Activated naive CD8-positive, alpha-beta T cell treated with anti-CD3 and anti-CD28 coated beads for 36 hours (primary cell): ENCODE data around the gene USP28. TPM values are rescaled to one million over a fixed set of nuclear protein-coding genes. Genes with fewer than 3 reads are reported as not detected.
A peak's percentile ranks its signal among the peaks of the same experiment; 100 is the strongest.

Source experiments
- DNase-seq: peaks from one replicate; pipeline ENCODE4 v3.0.0; 2021
- H3K27ac Mint-ChIP-seq: one replicate; pipeline ENCODE4 v1.8.0; 2022; ENCODE audit warnings: mild to moderate bottlenecking, moderate library complexity, mixed read lengths
- H3K27me3 Mint-ChIP-seq: one replicate; pipeline ENCODE4 v1.8.0; 2022; ENCODE audit warnings: mild to moderate bottlenecking, mixed read lengths
- H3K36me3 Mint-ChIP-seq: one replicate; pipeline ENCODE4 v1.8.0; 2021; ENCODE audit warnings: mild to moderate bottlenecking, mixed read lengths
- H3K4me1 Mint-ChIP-seq: one replicate; pipeline ENCODE4 v1.8.0; 2021; ENCODE audit warnings: mixed read lengths
- H3K4me3 Mint-ChIP-seq: one replicate; pipeline ENCODE4 v1.8.0; 2022; ENCODE audit warnings: mild to moderate bottlenecking, moderate library complexity, mixed read lengths
- H3K9me3 Mint-ChIP-seq: one replicate; pipeline ENCODE4 v1.8.0; 2022; ENCODE audit warnings: mixed read lengths
- total RNA-seq, 2 experiments: library from RNA; stranded (reverse); gene quantifications; one replicate each; pipeline ENCODE4 v1.2.3, GENCODE V29; 2021

Gene USP28
- total RNA-seq, 2 experiments from 2014 or later, result 26.2 to 27.2 TPM

DNA sequence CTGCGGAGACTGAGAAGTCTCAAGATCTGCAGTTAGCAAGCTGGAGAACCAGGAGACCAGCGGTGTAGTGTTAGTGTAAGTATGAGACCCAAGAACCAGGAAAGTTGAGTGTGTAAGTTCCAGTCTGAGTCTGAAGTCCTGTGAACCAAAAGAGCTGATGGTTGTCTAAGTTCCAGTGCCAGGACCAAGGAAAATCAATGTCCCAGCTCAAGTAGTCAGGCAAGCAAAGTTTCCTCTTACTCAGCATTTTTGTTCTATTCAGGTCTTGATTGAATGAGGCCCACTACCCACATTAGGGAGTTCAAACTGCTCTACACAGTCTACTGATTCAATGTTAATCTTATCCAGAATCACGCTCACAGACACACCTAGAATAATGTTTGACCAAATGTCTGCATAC is 11.0 kb downstream of the USP28 start:
- Mint-ChIP-seq H3K4me1 (peaks cover 17% of the 10 kb centered on the region), H3K27ac (no peak overlapping the region), H3K36me3 (peaks cover 13% of the 10 kb centered on the region), H3K27me3 (no peaks in the 10 kb centered on the region), H3K4me3 (no peak overlapping the region), H3K9me3 (no peaks in the 10 kb centered on the region)
- no peak for DNase-seq

DNA sequence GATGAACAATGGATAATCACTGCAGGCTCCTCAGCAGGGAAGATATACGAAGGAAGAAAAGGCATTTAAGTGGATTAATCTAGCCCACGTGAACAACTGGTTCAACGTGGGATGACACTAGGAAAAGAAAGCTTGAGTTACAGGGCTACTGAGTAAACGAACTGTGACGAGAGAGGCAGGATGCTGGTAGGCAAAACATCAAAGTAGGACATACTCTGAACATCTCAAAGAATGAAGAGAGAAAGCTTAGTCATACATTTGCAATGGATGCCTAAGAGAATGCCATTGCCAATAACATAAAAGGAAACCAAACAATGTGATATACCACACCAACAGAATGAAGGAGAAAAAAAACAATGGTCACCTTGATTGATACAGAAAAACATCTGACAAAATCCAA is 12.9 kb downstream of the USP28 start:
- Mint-ChIP-seq H3K27me3 (no peaks in the 10 kb centered on the region), H3K36me3 (peaks cover 13% of the 10 kb centered on the region), H3K4me3 (no peak overlapping the region)

DNA sequence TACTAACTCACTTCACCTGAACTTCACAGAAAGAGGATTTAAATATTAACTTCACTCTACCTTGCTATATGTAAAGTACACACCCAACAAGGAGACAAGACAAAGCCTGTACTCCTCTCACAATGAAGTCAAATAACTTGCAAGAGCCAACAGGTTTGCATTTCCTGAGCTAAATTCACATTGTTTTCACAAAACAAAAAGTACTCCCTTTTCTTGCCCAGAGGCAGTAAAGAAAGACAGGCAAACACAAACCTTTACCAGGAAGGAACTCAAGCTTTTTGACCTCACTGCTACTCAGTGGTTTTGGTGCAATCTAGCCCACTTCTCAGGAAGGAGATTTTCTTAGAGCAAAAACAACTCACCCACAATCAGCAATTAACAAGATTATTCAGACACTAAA is 15.7 kb downstream of the USP28 start:
- DNase-seq, result no peak
- Mint-ChIP-seq H3K27me3 (no peaks in the 10 kb centered on the region), H3K9me3 (no peaks in the 10 kb centered on the region), H3K27ac (no peak overlapping the region), H3K4me3 (no peak overlapping the region), H3K4me1 (peaks cover 14% of the 10 kb centered on the region), H3K36me3 (peaks cover 8% of the 10 kb centered on the region)

More for the DNA sequence above, 12.9 kb downstream of the USP28 start:
- no peak overlapping the region for H3K27ac Mint-ChIP-seq
- DNase-seq, result no peak
- no peaks in the 10 kb centered on the region for H3K9me3 Mint-ChIP-seq
- H3K4me1 Mint-ChIP-seq, result peaks cover 12% of the 10 kb centered on the region

GRCh38 chr11:113856966-113857759 is 18.2 kb downstream of the USP28 start:
- H3K36me3 Mint-ChIP-seq, result peaks cover 2% of the 10 kb centered on the region

GRCh38 chr11:113855803-113856202 is 19.6 kb downstream of the USP28 start:
- Mint-ChIP-seq H3K4me1 (peaks cover 9% of the 10 kb centered on the region), H3K9me3 (no peaks in the 10 kb centered on the region), H3K27ac (no peak overlapping the region), H3K27me3 (no peaks in the 10 kb centered on the region), H3K36me3 (peaks cover 7% of the 10 kb centered on the region), H3K4me3 (no peak overlapping the region)
- no peak for DNase-seq

More at GRCh38 chr11:113856966-113857759, 18.2 kb downstream of the USP28 start:
- Mint-ChIP-seq H3K9me3 (no peaks in the 10 kb centered on the region), H3K4me1 (peaks cover 9% of the 10 kb centered on the region), H3K4me3 (no peak overlapping the region), H3K27ac (no peak overlapping the region), H3K27me3 (no peaks in the 10 kb centered on the region)
- DNase-seq, result no peak

DNA sequence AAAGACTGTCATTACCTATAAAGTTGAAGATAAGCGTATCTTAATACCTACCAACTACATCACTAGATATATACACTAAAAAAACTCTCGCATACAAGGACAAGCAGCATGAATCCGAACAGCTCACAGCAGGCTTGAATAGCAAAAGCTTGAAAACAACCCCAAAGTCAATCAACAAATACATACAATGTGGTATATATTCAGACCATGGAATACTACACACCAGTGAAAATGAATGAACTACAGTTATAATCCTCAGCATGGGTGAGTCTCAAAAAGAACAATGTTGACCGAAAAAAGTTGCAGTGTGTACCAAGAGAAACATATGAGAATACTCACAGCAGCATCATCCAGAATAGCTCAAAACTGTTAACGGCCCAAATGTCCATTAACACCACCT is 25.2 kb downstream of the USP28 start:
- Mint-ChIP-seq H3K36me3 (peaks cover 18% of the 10 kb centered on the region), H3K27ac (no peak overlapping the region), H3K27me3 (no peaks in the 10 kb centered on the region), H3K9me3 (no peaks in the 10 kb centered on the region), H3K4me1 (peaks cover 2% of the 10 kb centered on the region), H3K4me3 (no peak overlapping the region)
- DNase-seq, result no peak

GRCh38 chr11:113849713-113850112 is 25.7 kb downstream of the USP28 start:
- no peak for DNase-seq
- peaks cover 18% of the 10 kb centered on the region for H3K36me3 Mint-ChIP-seq
- no peak overlapping the region for H3K4me3 Mint-ChIP-seq
- H3K4me1 Mint-ChIP-seq, result no peaks in the 10 kb centered on the region
- H3K27me3 Mint-ChIP-seq, result no peaks in the 10 kb centered on the region
- no peak overlapping the region for H3K27ac Mint-ChIP-seq
- no peaks in the 10 kb centered on the region for H3K9me3 Mint-ChIP-seq

DNA sequence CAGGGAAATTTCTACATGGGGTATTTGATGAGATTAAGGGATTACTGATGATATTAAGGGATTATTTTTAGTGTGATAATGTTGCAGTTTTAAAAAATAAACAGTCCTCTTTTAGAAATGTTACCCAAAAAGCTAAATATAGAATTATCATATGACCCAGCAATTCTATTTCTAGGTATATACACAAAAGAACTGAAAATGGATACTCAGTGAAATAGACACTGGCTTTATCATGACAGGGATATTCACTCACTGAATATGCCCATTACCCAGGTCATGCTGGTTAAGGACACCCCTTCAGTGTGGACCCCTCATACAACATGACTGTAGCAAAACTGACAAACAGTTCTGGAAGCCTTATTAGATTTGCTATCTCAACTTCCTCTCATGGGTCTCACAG is 27.8 kb downstream of the USP28 start:
- no peak overlapping the region for H3K27ac Mint-ChIP-seq
- H3K4me1 Mint-ChIP-seq, result no peaks in the 10 kb centered on the region
- no peaks in the 10 kb centered on the region for H3K27me3 Mint-ChIP-seq
- no peaks in the 10 kb centered on the region for H3K9me3 Mint-ChIP-seq
- H3K4me3 Mint-ChIP-seq, result no peak overlapping the region
- no peak for DNase-seq
- peaks cover 20% of the 10 kb centered on the region for H3K36me3 Mint-ChIP-seq

GRCh38 chr11:113847111-113847510 is 28.3 kb downstream of the USP28 start:
- Mint-ChIP-seq H3K4me1 (no peaks in the 10 kb centered on the region), H3K4me3 (no peak overlapping the region), H3K27ac (no peak overlapping the region), H3K9me3 (no peaks in the 10 kb centered on the region), H3K36me3 (peaks cover 20% of the 10 kb centered on the region), H3K27me3 (no peaks in the 10 kb centered on the region)
- no peak for DNase-seq

DNA sequence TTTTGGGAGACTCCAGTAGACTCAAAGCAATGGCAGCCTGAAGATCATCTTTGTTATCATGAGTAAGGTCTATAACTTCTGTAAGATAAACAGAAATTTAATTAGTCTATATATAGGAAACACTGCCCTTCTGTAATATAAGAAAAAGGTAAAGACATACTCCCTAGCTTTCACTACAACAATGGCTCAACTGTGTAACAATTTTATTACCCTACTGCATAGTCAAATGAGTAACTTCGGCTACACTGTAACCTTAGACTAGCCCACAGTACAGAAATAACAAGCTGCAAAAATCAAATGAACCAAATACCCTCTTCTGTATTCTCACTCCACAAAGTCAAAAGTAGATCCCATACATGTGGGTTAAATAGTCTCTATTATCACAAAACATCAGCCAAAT is 33.7 kb downstream of the USP28 start:
- H3K4me3 Mint-ChIP-seq, result no peak overlapping the region
- H3K27ac Mint-ChIP-seq, result peak overlapping the region; percentile 46
- H3K36me3 Mint-ChIP-seq, result peaks cover 17% of the 10 kb centered on the region
- H3K9me3 Mint-ChIP-seq, result no peaks in the 10 kb centered on the region
- no peaks in the 10 kb centered on the region for H3K27me3 Mint-ChIP-seq
- peaks cover 6% of the 10 kb centered on the region for H3K4me1 Mint-ChIP-seq
- DNase-seq, result no peak

GRCh38 chr11:113840932-113841664 is 34.3 kb downstream of the USP28 start:
- H3K9me3 Mint-ChIP-seq, result no peaks in the 10 kb centered on the region
- peak overlapping the region; percentile 46 for H3K27ac Mint-ChIP-seq
- DNase-seq, result no peak
- H3K4me1 Mint-ChIP-seq, result peaks cover 6% of the 10 kb centered on the region
- H3K27me3 Mint-ChIP-seq, result no peaks in the 10 kb centered on the region
- peaks cover 17% of the 10 kb centered on the region for H3K36me3 Mint-ChIP-seq
- H3K4me3 Mint-ChIP-seq, result no peak overlapping the region

GRCh38 chr11:113839842-113840241 is 35.5 kb downstream of the USP28 start:
- H3K4me1 Mint-ChIP-seq, result peaks cover 6% of the 10 kb centered on the region
- H3K36me3 Mint-ChIP-seq, result peaks cover 16% of the 10 kb centered on the region
- H3K27me3 Mint-ChIP-seq, result no peaks in the 10 kb centered on the region
- no peak overlapping the region for H3K27ac Mint-ChIP-seq
- DNase-seq, result no peak
- no peaks in the 10 kb centered on the region for H3K9me3 Mint-ChIP-seq
- no peak overlapping the region for H3K4me3 Mint-ChIP-seq

GRCh38 chr11:113838005-113838404 is 37.4 kb downstream of the USP28 start:
- no peak overlapping the region for H3K27ac Mint-ChIP-seq
- H3K9me3 Mint-ChIP-seq, result no peaks in the 10 kb centered on the region
- H3K36me3 Mint-ChIP-seq, result peaks cover 12% of the 10 kb centered on the region
- DNase-seq, result no peak
- H3K27me3 Mint-ChIP-seq, result no peaks in the 10 kb centered on the region
- no peak overlapping the region for H3K4me3 Mint-ChIP-seq
- H3K4me1 Mint-ChIP-seq, result peaks cover 6% of the 10 kb centered on the region

DNA sequence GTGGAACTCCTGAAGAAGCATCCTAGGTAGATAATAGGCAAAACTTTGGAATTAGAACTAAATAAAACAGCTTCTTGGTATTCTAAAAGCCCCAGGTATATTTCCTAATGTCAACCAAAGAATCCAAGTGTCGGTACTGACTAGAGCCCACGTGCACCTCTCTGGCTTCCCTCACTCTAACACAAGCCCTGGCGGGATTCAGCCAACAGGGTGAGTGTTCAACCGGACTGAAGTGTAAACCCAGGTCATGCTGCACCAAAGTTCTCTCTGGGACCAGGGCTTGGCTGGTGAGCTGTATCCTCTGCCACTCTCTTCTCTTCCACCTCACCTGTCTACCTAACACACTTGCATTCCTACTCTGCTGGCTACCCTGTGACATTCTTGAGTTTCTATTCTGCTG is 40.1 kb downstream of the USP28 start:
- no peak overlapping the region for H3K27ac Mint-ChIP-seq
- H3K36me3 Mint-ChIP-seq, result peaks cover 5% of the 10 kb centered on the region
- H3K9me3 Mint-ChIP-seq, result no peaks in the 10 kb centered on the region

DNA sequence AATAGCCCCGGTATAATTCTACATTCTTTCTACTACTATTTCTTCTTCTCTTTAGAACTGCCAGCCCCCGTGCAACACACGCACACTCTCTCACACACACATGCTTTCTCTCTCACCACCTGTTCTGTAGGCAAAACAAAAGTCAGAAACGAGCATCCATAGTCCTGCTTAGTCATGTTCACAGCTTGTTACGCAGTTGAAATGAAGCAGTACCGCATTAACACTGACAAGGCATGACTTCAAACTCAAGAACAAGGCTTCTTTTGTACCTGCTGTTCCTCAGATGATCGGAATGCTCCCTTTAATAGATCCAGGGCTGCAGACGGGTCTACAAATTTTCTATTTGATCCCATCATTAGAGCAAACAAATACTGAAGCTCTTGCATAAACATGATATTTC is 42.2 kb downstream of the USP28 start:
- Mint-ChIP-seq H3K27me3 (no peaks in the 10 kb centered on the region), H3K4me3 (no peak overlapping the region), H3K27ac (no peak overlapping the region), H3K36me3 (peaks cover 1% of the 10 kb centered on the region), H3K9me3 (no peaks in the 10 kb centered on the region), H3K4me1 (no peaks in the 10 kb centered on the region)
- no peak for DNase-seq

More for the DNA sequence above, 40.1 kb downstream of the USP28 start:
- DNase-seq, result no peak
- H3K27me3 Mint-ChIP-seq, result no peaks in the 10 kb centered on the region
- H3K4me3 Mint-ChIP-seq, result no peak overlapping the region
- no peaks in the 10 kb centered on the region for H3K4me1 Mint-ChIP-seq

GRCh38 chr11:113831314-113831713 is 44.1 kb downstream of the USP28 start:
- Mint-ChIP-seq H3K4me3 (no peak overlapping the region), H3K36me3 (peaks cover 5% of the 10 kb centered on the region)

More at GRCh38 chr11:113831314-113831713, 44.1 kb downstream of the USP28 start:
- Mint-ChIP-seq H3K4me1 (no peaks in the 10 kb centered on the region), H3K27me3 (no peaks in the 10 kb centered on the region), H3K27ac (no peak overlapping the region), H3K9me3 (no peaks in the 10 kb centered on the region)
- DNase-seq, result no peak
